ENCODE data around the gene RANBP1.

DNA sequence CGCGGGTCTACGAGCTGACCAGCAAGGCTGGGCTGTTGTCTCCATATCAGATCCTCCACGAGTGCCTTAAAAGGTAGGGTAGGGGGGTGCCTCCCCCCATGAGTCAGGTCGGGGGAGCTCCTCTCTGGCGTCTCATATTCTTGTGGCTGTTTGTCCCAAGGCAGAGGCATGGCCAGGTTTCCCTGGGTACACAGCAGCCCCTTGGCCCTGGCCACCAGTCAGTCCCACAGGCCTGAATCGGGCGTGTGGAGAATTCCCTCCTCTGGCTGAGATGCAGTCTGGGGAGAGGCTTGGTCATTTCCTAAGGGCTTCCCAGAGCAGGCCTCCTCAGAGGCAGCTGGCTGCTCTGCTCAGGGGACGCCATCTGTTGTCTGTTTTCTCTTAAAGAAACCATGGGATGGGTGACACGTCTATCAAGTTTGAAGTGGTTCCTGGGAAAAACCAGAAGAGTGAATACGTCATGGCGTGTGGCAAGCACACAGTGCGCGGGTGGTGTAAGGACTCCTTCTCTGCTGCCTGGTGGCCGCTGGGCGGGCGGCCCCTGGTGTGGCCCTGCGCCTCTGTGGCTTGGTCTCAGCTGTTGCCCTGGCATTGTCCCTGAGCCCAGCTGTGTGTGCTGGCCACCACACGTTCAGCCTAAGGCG is 9.6 kb upstream of the RANBP1 start:
- no peak for TF ChIP-seq CTCF (IDR thresholded peaks at IDR 0.05)
- TF ChIP-seq POLR2A (IDR thresholded peaks at IDR 0.05) = no peak
